Panc1 (cell line): Measurements from ENCODE around the gene KLK4. TPM values are rescaled to one million over a fixed set of nuclear protein-coding genes. Genes with fewer than 3 reads are reported as not detected.

Experiments used
- ATAC-seq: fragments of 200-7000 bp; cut with Tn5 transposase; 2 replicates; pipeline ENCODE4 v1.9.1; 2020; ENCODE audit warnings: mild to moderate bottlenecking, moderate library complexity
- BruUV-seq: library from RNA; stranded (reverse); fragments of 400-500 nt; replicated peaks from 2 replicates; lab custom pipeline; 2021; lab: Mats Ljungman, UMichigan
- CTCF ChIA-PET: fragments of 300-600 bp; sonication (Branson Sonifier 250); formaldehyde crosslinking; loops from one replicate; lab custom pipeline; 2022; ENCODE audit warnings: antibody characterized with exemption; lab: Charles Lee
- POLR2A ChIA-PET: fragments of 300-600 bp; sonication (Branson Sonifier 250); formaldehyde crosslinking; loops from one replicate; lab custom pipeline; 2022; ENCODE audit warnings: antibody characterized with exemption; lab: Charles Lee
- DNase-seq: peaks from one replicate; pipeline ENCODE4 v3.0.0-alpha.2; 2010; ENCODE audit warnings: low read depth, low spot score
- H3K27ac ChIP-seq: 2 replicates; pipeline ENCODE4 v1.5.1; 2011; ENCODE audit warnings: mild to moderate bottlenecking, low read length, inconsistent platforms
- H3K27me3 ChIP-seq: fragments of 200-500 bp; sonication (Bioruptor generic); 2 replicates; pipeline ENCODE4 v1.6.0; 2014; ENCODE audit warnings: low read length, inconsistent platforms; ENCODE audit not compliant: control insufficient read depth, insufficient read depth
- H3K36me3 ChIP-seq: fragments of 200-500 bp; sonication (Bioruptor generic); 2 replicates; pipeline ENCODE4 v1.5.1; 2014; ENCODE audit warnings: inconsistent platforms, mild to moderate bottlenecking, low read length, moderate library complexity; ENCODE audit not compliant: control insufficient read depth, insufficient read depth
- H3K4me1 ChIP-seq: 2 replicates; pipeline ENCODE4 v1.5.1; 2011; ENCODE audit warnings: inconsistent platforms, mild to moderate bottlenecking, low read length, moderate library complexity; ENCODE audit not compliant: control insufficient read depth, insufficient read depth
- H3K4me3 ChIP-seq, 2 experiments: 2 replicates each; pipeline ENCODE4 v1.5.1; 2011 to 2012; ENCODE audit warnings: low read depth in 2 of 2, low read length in 2 of 2, mild to moderate bottlenecking in 2 of 2, inconsistent platforms in 1 of 2, moderate library complexity in 1 of 2
- H3K9me3 ChIP-seq: fragments of 200-500 bp; sonication (Bioruptor generic); 2 replicates; pipeline ENCODE4 v1.5.1; 2014; ENCODE audit warnings: low read depth, mild to moderate bottlenecking, inconsistent platforms, low read length, moderate library complexity; ENCODE audit not compliant: control insufficient read depth, insufficient read depth
- POLR2AphosphoS5 ChIP-seq: IDR thresholded peaks from 2 replicates; pipeline ENCODE4 v1.6.1; 2012; ENCODE audit warnings: mild to moderate bottlenecking, low read depth, low read length, moderate library complexity
- REST ChIP-seq, 2 experiments: IDR thresholded peaks; 2 replicates each; pipeline ENCODE4 v1.6.1; 2011 to 2012; ENCODE audit warnings: low read depth in 2 of 2, control low read depth in 1 of 2, low read length in 1 of 2, mild to moderate bottlenecking in 1 of 2, moderate library complexity in 1 of 2; ENCODE audit not compliant: insufficient read depth in 1 of 2
- SIN3A ChIP-seq: IDR thresholded peaks from 2 replicates; pipeline ENCODE4 v1.6.1; 2012; ENCODE audit warnings: low read depth, mild to moderate bottlenecking, low read length, moderate library complexity, borderline replicate concordance; ENCODE audit not compliant: insufficient read depth
- TCF7L2 ChIP-seq: IDR thresholded peaks from 2 replicates; pipeline ENCODE4 v1.6.1; 2011; ENCODE audit warnings: mild to moderate bottlenecking, low read depth, low read length, inconsistent platforms
- in situ Hi-C: cut with HindIII; loops from 2 replicates; pipeline ENCODE4 v1.10.0; 2016; ENCODE audit warnings: low sequenced_read_pairs, low pct_unique_long_range_greater_than_20kb
- intact Hi-C: fragments of 100-400 bp; cut with micrococcal nuclease; formaldehyde crosslinking; loops from one replicate; pipeline ENCODE4 v1.10.0; 2022; ENCODE audit not compliant: unreplicated experiment
- total RNA-seq: library from RNA; stranded (reverse); gene quantifications from one replicate; pipeline ENCODE4 v1.2.1, GENCODE V29; 2021; ENCODE audit not compliant: unreplicated experiment
- TF ChIP-seq, protein P1 (sequence below): fragments of 450-650 bp; IDR thresholded peaks from 2 replicates; pipeline ENCODE4 v1.5.1; 2017; ENCODE audit warnings: mild to moderate bottlenecking

Gene KLK4
- total RNA-seq, 1 experiment from 2014 or later = not detected

GRCh38 chr19:50931023-50931422 is 19.8 kb upstream of the KLK4 start:
- no peak for DNase-seq
- BruUV-seq = no TSS peak
- H3K4me1 ChIP-seq = no peaks in the 10 kb centered on the region; the same call in 1 of the 2 replicates
- H3K27ac ChIP-seq = no peak overlapping the region
- H3K4me3 ChIP-seq = no peak overlapping the region
- in situ Hi-C loops = no loop called here
- H3K9me3 ChIP-seq = no peaks in the 10 kb centered on the region
- no peaks in the 10 kb centered on the region for H3K36me3 ChIP-seq
- intact Hi-C loops = loop anchor here (2.0 kb wide), 1 partner anchor 84 kb away; no protein-coding TSS in a partner anchor
- no peak for ATAC-seq
- POLR2A ChIA-PET = no interaction called here
- TF ChIP-seq, protein P1, sequence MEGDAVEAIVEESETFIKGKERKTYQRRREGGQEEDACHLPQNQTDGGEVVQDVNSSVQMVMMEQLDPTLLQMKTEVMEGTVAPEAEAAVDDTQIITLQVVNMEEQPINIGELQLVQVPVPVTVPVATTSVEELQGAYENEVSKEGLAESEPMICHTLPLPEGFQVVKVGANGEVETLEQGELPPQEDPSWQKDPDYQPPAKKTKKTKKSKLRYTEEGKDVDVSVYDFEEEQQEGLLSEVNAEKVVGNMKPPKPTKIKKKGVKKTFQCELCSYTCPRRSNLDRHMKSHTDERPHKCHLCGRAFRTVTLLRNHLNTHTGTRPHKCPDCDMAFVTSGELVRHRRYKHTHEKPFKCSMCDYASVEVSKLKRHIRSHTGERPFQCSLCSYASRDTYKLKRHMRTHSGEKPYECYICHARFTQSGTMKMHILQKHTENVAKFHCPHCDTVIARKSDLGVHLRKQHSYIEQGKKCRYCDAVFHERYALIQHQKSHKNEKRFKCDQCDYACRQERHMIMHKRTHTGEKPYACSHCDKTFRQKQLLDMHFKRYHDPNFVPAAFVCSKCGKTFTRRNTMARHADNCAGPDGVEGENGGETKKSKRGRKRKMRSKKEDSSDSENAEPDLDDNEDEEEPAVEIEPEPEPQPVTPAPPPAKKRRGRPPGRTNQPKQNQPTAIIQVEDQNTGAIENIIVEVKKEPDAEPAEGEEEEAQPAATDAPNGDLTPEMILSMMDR = no peak
- no peak for TF ChIP-seq REST (IDR thresholded peaks at IDR 0.05; ENCODE audit: insufficient read depth in 1 of 2, low read depth in 2 of 2, low read length in 1 of 2)
- TF ChIP-seq TCF7L2 = no peak
- no peak for TF ChIP-seq POLR2AphosphoS5
- no peak for TF ChIP-seq SIN3A
- CTCF ChIA-PET = interaction anchor here (0.6 to 0.7 kb wide), 2 partner anchors 70 to 81 kb away, joined by 3 read pairs; no protein-coding TSS in a partner anchor
- H3K27me3 ChIP-seq = no peaks in the 10 kb centered on the region

GRCh38 chr19:50928831-50929230 is 17.6 kb upstream of the KLK4 start:
- no peaks in the 10 kb centered on the region for H3K36me3 ChIP-seq
- ATAC-seq = no peak
- no TSS peak for BruUV-seq
- H3K9me3 ChIP-seq = no peaks in the 10 kb centered on the region
- in situ Hi-C loops (no loop called here), intact Hi-C loops (loop anchor here (10.0 kb wide), 1 partner anchor 166 kb away; no protein-coding TSS in a partner anchor)
- TF ChIP-seq POLR2AphosphoS5 (no peak), REST (IDR thresholded peaks at IDR 0.05; ENCODE audit: insufficient read depth in 1 of 2, low read depth in 2 of 2, low read length in 1 of 2) (no peak), SIN3A (no peak), TCF7L2 (no peak)
- TF ChIP-seq, protein P1 = no peak
- 0 out of 2 replicates have a peak, but pooled peaks cover 2% of the 10 kb centered on the region for H3K27me3 ChIP-seq
- no peak overlapping the region for H3K4me3 ChIP-seq
- H3K27ac ChIP-seq = no peak overlapping the region
- POLR2A ChIA-PET = no interaction called here
- no peaks in the 10 kb centered on the region; the same call in 1 of the 2 replicates for H3K4me1 ChIP-seq
- DNase-seq = no peak
- CTCF ChIA-PET = interaction anchor here (1.9 kb wide), 1 partner anchor 88 kb away, joined by 15 read pairs; no protein-coding TSS in a partner anchor
